HepG2 (cell line): ENCODE data around the gene TMUB1. TPM values are rescaled to one million over a fixed set of nuclear protein-coding genes. Genes with fewer than 3 reads are reported as not detected.
A peak's percentile ranks its signal among the peaks of the same experiment; 100 is the strongest.

Source experiments
- HNRNPK ChIP-seq: fragments of 200-400 bp; formaldehyde crosslinking; IDR thresholded peaks from 2 replicates; pipeline ENCODE4 v1.6.1; 2018; ENCODE audit warnings: low read length, low read depth, moderate library complexity, mild to moderate bottlenecking; ENCODE audit not compliant: poor library complexity, severe bottlenecking
- HNRNPLL ChIP-seq: fragments of 200-400 bp; formaldehyde crosslinking; IDR thresholded peaks from 2 replicates; pipeline ENCODE4 v1.6.1; 2017; ENCODE audit warnings: mild to moderate bottlenecking, low read depth, low read length; ENCODE audit not compliant: poor library complexity, severe bottlenecking
- HOXA7 ChIP-seq: sonication (generic); formaldehyde crosslinking; IDR thresholded peaks from 2 replicates; pipeline ENCODE4 v1.8.1; 2022; ENCODE audit warnings: mild to moderate bottlenecking, missing genetic modification reagents, moderate library complexity
- KAT7 ChIP-seq: IDR thresholded peaks from 2 replicates; pipeline ENCODE4 v1.6.1; 2018; ENCODE audit warnings: borderline replicate concordance, missing compliant biosample characterization
- KDM1A ChIP-seq: IDR thresholded peaks from 2 replicates; pipeline ENCODE4 v1.6.1; 2016; ENCODE audit warnings: missing compliant biosample characterization
- NFIB ChIP-seq: sonication (generic); formaldehyde crosslinking; IDR thresholded peaks from 2 replicates; pipeline ENCODE4 v1.9.0; 2021; ENCODE audit warnings: missing genetic modification reagents, mild to moderate bottlenecking, borderline replicate concordance
- POLR2G ChIP-seq: fragments of 200-400 bp; formaldehyde crosslinking; IDR thresholded peaks from 2 replicates; pipeline ENCODE4 v1.6.1; 2018; ENCODE audit warnings: mild to moderate bottlenecking, low read depth, low read length, moderate library complexity
- PRMT3 ChIP-seq: sonication (generic); formaldehyde crosslinking; IDR thresholded peaks from 2 replicates; pipeline ENCODE4 v1.8.1; 2022; ENCODE audit warnings: low read depth, mild to moderate bottlenecking, moderate library complexity, missing genetic modification reagents, borderline replicate concordance
- RBM39 ChIP-seq: fragments of 200-400 bp; formaldehyde crosslinking; IDR thresholded peaks from one replicate; pipeline ENCODE4 v1.6.1; 2018; ENCODE audit warnings: antibody characterized with exemption, mild to moderate bottlenecking, low read depth, low read length; ENCODE audit not compliant: poor library complexity, severe bottlenecking
- THAP11 ChIP-seq: IDR thresholded peaks from 2 replicates; pipeline ENCODE4 v1.6.1; 2016; ENCODE audit warnings: missing biosample characterization, missing genetic modification reagents
- ZC3H13 ChIP-seq: sonication (generic); formaldehyde crosslinking; IDR thresholded peaks from 2 replicates; pipeline ENCODE4 v1.8.1; 2023; ENCODE audit warnings: mild to moderate bottlenecking, missing genetic modification reagents, moderate library complexity
- ZNF713 ChIP-seq: sonication (generic); formaldehyde crosslinking; IDR thresholded peaks from 2 replicates; pipeline ENCODE4 v1.4.0; 2020; ENCODE audit warnings: mild to moderate bottlenecking, missing genetic modification reagents
- ZNF83 ChIP-seq: sonication (generic); formaldehyde crosslinking; IDR thresholded peaks from 2 replicates; pipeline ENCODE4 v1.4.0; 2020; ENCODE audit warnings: missing genetic modification reagents, mild to moderate bottlenecking, borderline replicate concordance
- polyA plus RNA-seq, 8 experiments: library from polyadenylated mRNA; depleted of rRNA in 3 of 8; stranded (reverse) in 7 of 8; unstranded in 1 of 8; fragments of >200 nt; fragmentation: Illumina TruSeq in 4 of 8; extraction: Trizol in 4 of 8; gene quantifications; 2 replicates each; pipeline versions ENCODE4 v1.2.1 to v1.2.3, GENCODE V29; 2011 to 2016; ENCODE audit warnings: low read depth in 4 of 8, missing spikeins in 1 of 8, mixed read lengths in 1 of 8; ENCODE audit not compliant: insufficient read depth in 1 of 8
- total RNA-seq, 5 experiments: library from RNA; depleted of rRNA; stranded (reverse); fragments of >200 nt; fragmentation: Illumina TruSeq; extraction: Trizol; gene quantifications; 2 replicates each; pipeline ENCODE4 v1.2.3, GENCODE V29; 2016; ENCODE audit warnings: low read depth in 1 of 5
- TF ChIP-seq, protein P1 (sequence below): sonication (generic); formaldehyde crosslinking; conservative IDR thresholded peaks from 2 replicates; pipeline ENCODE4 v1.8.0; 2022; ENCODE audit warnings: mild to moderate bottlenecking, moderate library complexity, missing genetic modification reagents
- TF ChIP-seq, protein P2 (sequence below): sonication (generic); formaldehyde crosslinking; IDR thresholded peaks from 2 replicates; pipeline ENCODE4 v1.4.0; 2020; ENCODE audit warnings: mild to moderate bottlenecking, missing genetic modification reagents
- TF ChIP-seq, protein P3 (sequence below), 2 experiments: sonication (generic) in 1 of 2; formaldehyde crosslinking in 1 of 2; IDR thresholded peaks; 2 replicates each; pipeline versions ENCODE4 v1.4.0 to v1.6.1; 2018 to 2020; ENCODE audit warnings: missing genetic modification reagents in 2 of 2, borderline replicate concordance in 1 of 2, low read depth in 1 of 2, mild to moderate bottlenecking in 1 of 2, missing biosample characterization in 1 of 2
- TF ChIP-seq, protein P4 (sequence below): sonication (generic); formaldehyde crosslinking; IDR thresholded peaks from 2 replicates; pipeline ENCODE4 v1.9.0; 2021; ENCODE audit warnings: mild to moderate bottlenecking, missing genetic modification reagents

TMUB1 gene
- total and polyA plus RNA-seq, 2 of the 13 experiments (the other 11 are each of a cell fraction or from before 2014, with no cell fraction given), result 44.8 to 51.6 TPM

DNA sequence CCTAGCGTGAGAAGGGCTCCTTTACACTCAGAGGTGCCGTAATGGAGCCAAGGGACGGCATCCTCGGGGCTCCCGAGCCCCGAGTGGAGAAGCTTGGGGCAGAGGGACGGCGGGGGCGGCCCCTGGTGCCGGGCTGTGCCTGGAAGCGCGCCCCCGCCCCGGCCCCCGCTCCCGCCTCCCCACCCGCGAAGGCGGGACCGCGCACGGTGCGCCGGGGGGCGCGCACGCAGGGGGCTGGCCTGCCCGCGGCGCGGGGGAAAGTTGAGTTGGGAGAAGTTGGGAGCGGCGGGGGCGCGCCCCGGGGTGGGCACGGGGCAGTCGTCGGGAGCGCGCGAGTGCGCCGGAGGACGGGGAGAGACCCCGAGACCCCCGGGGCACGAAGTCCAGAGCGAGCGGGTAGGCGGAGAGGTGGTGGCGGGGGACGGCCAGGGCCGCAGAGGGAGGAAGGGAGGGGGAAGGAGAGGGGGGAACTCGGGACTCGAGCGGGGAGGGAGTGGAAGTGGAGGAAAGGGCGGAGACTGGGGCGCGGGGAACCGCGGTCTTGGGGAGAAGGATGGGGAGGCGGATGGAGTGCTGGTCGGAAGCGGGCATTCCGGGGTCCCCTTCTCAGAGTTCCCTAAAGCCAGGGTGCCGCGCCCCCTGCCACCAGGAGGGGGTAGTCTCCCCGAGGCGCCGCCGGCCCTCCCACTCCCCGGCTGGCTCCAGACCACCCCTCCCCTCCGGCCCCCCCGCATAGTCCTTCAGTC lies 23.8 kb downstream of the TMUB1 start, which contains the start of gene SLC4A2 (continued):
- TF ChIP-seq, protein P1, sequence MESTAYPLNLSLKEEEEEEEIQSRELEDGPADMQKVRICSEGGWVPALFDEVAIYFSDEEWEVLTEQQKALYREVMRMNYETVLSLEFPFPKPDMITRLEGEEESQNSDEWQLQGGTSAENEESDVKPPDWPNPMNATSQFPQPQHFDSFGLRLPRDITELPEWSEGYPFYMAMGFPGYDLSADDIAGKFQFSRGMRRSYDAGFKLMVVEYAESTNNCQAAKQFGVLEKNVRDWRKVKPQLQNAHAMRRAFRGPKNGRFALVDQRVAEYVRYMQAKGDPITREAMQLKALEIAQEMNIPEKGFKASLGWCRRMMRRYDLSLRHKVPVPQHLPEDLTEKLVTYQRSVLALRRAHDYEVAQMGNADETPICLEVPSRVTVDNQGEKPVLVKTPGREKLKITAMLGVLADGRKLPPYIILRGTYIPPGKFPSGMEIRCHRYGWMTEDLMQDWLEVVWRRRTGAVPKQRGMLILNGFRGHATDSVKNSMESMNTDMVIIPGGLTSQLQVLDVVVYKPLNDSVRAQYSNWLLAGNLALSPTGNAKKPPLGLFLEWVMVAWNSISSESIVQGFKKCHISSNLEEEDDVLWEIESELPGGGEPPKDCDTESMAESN (CRISPR knock-in tag), result no peak
- TF ChIP-seq, protein P2, sequence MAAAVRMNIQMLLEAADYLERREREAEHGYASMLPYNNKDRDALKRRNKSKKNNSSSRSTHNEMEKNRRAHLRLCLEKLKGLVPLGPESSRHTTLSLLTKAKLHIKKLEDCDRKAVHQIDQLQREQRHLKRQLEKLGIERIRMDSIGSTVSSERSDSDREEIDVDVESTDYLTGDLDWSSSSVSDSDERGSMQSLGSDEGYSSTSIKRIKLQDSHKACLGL (CRISPR knock-in tag), result no peak
- TF ChIP-seq KAT7 (peak; percentile 55; the same call in 1 of the 2 replicates), RBM39 (peak; percentile 19), ZNF713 (CRISPR knock-in tag) (0 out of 2 replicates have a peak, but pooled peaks have one; percentile 42), POLR2G (peak; percentile 57; the same call in 1 of the 2 replicates), HOXA7 (CRISPR knock-in tag) (no peak), KDM1A (CRISPR knock-in tag) (no peak), NFIB (CRISPR knock-in tag) (no peak), ZNF83 (CRISPR knock-in tag) (peak; percentile 32; the same call in 1 of the 2 replicates), THAP11 (peak; percentile 76; the same call in 1 of the 2 replicates), HNRNPK (peak; percentile 64), HNRNPLL (no peak), PRMT3 (no peak), ZC3H13 (0 out of 2 replicates have a peak, but pooled peaks have one; percentile 39)
- TF ChIP-seq, protein P3, sequence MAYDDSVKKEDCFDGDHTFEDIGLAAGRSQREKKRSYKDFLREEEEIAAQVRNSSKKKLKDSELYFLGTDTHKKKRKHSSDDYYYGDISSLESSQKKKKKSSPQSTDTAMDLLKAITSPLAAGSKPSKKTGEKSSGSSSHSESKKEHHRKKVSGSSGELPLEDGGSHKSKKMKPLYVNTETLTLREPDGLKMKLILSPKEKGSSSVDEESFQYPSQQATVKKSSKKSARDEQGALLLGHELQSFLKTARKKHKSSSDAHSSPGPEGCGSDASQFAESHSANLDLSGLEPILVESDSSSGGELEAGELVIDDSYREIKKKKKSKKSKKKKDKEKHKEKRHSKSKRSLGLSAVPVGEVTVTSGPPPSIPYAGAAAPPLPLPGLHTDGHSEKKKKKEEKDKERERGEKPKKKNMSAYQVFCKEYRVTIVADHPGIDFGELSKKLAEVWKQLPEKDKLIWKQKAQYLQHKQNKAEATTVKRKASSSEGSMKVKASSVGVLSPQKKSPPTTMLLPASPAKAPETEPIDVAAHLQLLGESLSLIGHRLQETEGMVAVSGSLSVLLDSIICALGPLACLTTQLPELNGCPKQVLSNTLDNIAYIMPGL (CRISPR knock-in tag; IDR thresholded peaks at IDR 0.05; ENCODE audit: borderline replicate concordance in 1 of 2, low read depth in 1 of 2), result peak; percentile 2; a peak in 1 of 4 replicates
- TF ChIP-seq, protein P4, sequence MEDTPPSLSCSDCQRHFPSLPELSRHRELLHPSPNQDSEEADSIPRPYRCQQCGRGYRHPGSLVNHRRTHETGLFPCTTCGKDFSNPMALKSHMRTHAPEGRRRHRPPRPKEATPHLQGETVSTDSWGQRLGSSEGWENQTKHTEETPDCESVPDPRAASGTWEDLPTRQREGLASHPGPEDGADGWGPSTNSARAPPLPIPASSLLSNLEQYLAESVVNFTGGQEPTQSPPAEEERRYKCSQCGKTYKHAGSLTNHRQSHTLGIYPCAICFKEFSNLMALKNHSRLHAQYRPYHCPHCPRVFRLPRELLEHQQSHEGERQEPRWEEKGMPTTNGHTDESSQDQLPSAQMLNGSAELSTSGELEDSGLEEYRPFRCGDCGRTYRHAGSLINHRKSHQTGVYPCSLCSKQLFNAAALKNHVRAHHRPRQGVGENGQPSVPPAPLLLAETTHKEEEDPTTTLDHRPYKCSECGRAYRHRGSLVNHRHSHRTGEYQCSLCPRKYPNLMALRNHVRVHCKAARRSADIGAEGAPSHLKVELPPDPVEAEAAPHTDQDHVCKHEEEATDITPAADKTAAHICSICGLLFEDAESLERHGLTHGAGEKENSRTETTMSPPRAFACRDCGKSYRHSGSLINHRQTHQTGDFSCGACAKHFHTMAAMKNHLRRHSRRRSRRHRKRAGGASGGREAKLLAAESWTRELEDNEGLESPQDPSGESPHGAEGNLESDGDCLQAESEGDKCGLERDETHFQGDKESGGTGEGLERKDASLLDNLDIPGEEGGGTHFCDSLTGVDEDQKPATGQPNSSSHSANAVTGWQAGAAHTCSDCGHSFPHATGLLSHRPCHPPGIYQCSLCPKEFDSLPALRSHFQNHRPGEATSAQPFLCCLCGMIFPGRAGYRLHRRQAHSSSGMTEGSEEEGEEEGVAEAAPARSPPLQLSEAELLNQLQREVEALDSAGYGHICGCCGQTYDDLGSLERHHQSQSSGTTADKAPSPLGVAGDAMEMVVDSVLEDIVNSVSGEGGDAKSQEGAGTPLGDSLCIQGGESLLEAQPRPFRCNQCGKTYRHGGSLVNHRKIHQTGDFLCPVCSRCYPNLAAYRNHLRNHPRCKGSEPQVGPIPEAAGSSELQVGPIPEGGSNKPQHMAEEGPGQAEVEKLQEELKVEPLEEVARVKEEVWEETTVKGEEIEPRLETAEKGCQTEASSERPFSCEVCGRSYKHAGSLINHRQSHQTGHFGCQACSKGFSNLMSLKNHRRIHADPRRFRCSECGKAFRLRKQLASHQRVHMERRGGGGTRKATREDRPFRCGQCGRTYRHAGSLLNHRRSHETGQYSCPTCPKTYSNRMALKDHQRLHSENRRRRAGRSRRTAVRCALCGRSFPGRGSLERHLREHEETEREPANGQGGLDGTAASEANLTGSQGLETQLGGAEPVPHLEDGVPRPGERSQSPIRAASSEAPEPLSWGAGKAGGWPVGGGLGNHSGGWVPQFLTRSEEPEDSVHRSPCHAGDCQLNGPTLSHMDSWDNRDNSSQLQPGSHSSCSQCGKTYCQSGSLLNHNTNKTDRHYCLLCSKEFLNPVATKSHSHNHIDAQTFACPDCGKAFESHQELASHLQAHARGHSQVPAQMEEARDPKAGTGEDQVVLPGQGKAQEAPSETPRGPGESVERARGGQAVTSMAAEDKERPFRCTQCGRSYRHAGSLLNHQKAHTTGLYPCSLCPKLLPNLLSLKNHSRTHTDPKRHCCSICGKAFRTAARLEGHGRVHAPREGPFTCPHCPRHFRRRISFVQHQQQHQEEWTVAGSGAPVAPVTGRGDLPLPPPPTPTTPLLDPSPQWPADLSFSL (CRISPR knock-in tag), result no peak
